AG10803 (cell line): ENCODE data around the gene P2RX7.

ENCODE experiments used
- DNase-seq: peaks from one replicate; pipeline ENCODE4 v3.0.0; 2010; ENCODE audit warnings: low read depth
- H3K4me3 ChIP-seq: 2 replicates; pipeline ENCODE4 v1.5.1; 2011; ENCODE audit warnings: mild to moderate bottlenecking, low read length, control low read depth
- CTCF ChIP-seq: conservative IDR thresholded peaks from 2 replicates; pipeline ENCODE4 v1.5.1; 2011; ENCODE audit warnings: mild to moderate bottlenecking, low read length, control low read depth, inconsistent platforms

Gene P2RX7

GRCh38 chr12:121116318-121117225 is 16.1 kb upstream of the P2RX7 start:
- TF ChIP-seq CTCF, result no peak
- H3K4me3 ChIP-seq, result no peak overlapping the region
- DNase-seq, result no peak

- DNase-seq, result no peak
- no peak overlapping the region for H3K4me3 ChIP-seq
- no peak for TF ChIP-seq CTCF
Observed at GRCh38 chr12:121117226-121117777, 15.4 kb upstream of the P2RX7 start.

- no peak for TF ChIP-seq CTCF
- no peak overlapping the region for H3K4me3 ChIP-seq
- DNase-seq, result no peak
Observed at GRCh38 chr12:121120323-121120722, 12.4 kb upstream of the P2RX7 start.

- H3K4me3 ChIP-seq, result no peak overlapping the region
- no peak for TF ChIP-seq CTCF
- DNase-seq, result no peak
Observed at GRCh38 chr12:121120989-121121755, 11.5 kb upstream of the P2RX7 start.

- no peak for DNase-seq
- H3K4me3 ChIP-seq, result no peak overlapping the region
- no peak for TF ChIP-seq CTCF
Observed at GRCh38 chr12:121121805-121122204, 10.9 kb upstream of the P2RX7 start.

GRCh38 chr12:121123488-121123887 is 9.2 kb upstream of the P2RX7 start:
- TF ChIP-seq CTCF, result no peak
- DNase-seq, result no peak
- H3K4me3 ChIP-seq, result no peak overlapping the region
